ENCODE data around the gene SLC12A5. TPM values are rescaled to one million over a fixed set of nuclear protein-coding genes. Genes with fewer than 3 reads are reported as not detected.
A peak's percentile ranks its signal among the peaks of the same experiment; 100 is the strongest.

The SLC12A5 gene
- total and polyA plus RNA-seq, 9 of the 15 experiments (the other 6 are each of a cell fraction or from before 2014, with no cell fraction given) = 0.36 to 7.5 (median 2.1) TPM

GRCh38 chr20:45983279-45983743 is 45.7 kb upstream of the SLC12A5 start (continued):
- peak; percentile 64 for TF ChIP-seq CTBP1 (IDR thresholded peaks at IDR 0.05; ENCODE audit: borderline replicate concordance)
- TF ChIP-seq POU5F1 (IDR thresholded peaks at IDR 0.05; ENCODE audit: borderline replicate concordance, low read depth, low read length, partially characterized antibody) = no peak
- TF ChIP-seq ZNF57 (CRISPR knock-in tag; IDR thresholded peaks at IDR 0.05) = no peak
- no peak for TF ChIP-seq HNRNPUL1 (IDR thresholded peaks at IDR 0.05; ENCODE audit: low read length)
- no peak for TF ChIP-seq NCOA2 (IDR thresholded peaks at IDR 0.05; ENCODE audit: partially characterized antibody in 2 of 2)
- TF ChIP-seq FOXM1 (IDR thresholded peaks at IDR 0.05; ENCODE audit: low read depth) = peak; percentile 33; the same call in 1 of the 2 replicates
- no peak for TF ChIP-seq FOXM1 (CRISPR knock-in tag; IDR thresholded peaks at IDR 0.05; ENCODE audit: low read depth)
- TF ChIP-seq RCOR1 (IDR thresholded peaks at IDR 0.05; ENCODE audit: borderline replicate concordance in 1 of 2, low read depth in 2 of 2, low read length in 2 of 2) = peak; percentile 25 to 76; a peak in 3 of 4 replicates
- TF ChIP-seq SMARCA4 (IDR thresholded peaks at IDR 0.05) = peak; percentile 79
- TF ChIP-seq ZNF174 (CRISPR knock-in tag; IDR thresholded peaks at IDR 0.05) = no peak
- TF ChIP-seq, protein P1, sequence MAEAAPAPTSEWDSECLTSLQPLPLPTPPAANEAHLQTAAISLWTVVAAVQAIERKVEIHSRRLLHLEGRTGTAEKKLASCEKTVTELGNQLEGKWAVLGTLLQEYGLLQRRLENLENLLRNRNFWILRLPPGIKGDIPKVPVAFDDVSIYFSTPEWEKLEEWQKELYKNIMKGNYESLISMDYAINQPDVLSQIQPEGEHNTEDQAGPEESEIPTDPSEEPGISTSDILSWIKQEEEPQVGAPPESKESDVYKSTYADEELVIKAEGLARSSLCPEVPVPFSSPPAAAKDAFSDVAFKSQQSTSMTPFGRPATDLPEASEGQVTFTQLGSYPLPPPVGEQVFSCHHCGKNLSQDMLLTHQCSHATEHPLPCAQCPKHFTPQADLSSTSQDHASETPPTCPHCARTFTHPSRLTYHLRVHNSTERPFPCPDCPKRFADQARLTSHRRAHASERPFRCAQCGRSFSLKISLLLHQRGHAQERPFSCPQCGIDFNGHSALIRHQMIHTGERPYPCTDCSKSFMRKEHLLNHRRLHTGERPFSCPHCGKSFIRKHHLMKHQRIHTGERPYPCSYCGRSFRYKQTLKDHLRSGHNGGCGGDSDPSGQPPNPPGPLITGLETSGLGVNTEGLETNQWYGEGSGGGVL (CRISPR knock-in tag; IDR thresholded peaks at IDR 0.05) = no peak
- no peak for TF ChIP-seq SLC30A9 (CRISPR knock-in tag; IDR thresholded peaks at IDR 0.05)
- TF ChIP-seq, protein P2, sequence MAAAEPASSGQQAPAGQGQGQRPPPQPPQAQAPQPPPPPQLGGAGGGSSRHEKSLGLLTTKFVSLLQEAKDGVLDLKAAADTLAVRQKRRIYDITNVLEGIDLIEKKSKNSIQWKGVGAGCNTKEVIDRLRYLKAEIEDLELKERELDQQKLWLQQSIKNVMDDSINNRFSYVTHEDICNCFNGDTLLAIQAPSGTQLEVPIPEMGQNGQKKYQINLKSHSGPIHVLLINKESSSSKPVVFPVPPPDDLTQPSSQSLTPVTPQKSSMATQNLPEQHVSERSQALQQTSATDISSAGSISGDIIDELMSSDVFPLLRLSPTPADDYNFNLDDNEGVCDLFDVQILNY (CRISPR knock-in tag; IDR thresholded peaks at IDR 0.05) = no peak
- peak in 1 of 2 experiments; percentile 67; a peak in 2 of 4 replicates for TF ChIP-seq MNT (conservative IDR thresholded peaks at IDR 0.05)
- no peak for TF ChIP-seq ZNF253 (CRISPR knock-in tag; conservative IDR thresholded peaks at IDR 0.05)
- TF ChIP-seq MLX (CRISPR knock-in tag; conservative IDR thresholded peaks at IDR 0.05) = no peak
- TF ChIP-seq NCOR1 (IDR thresholded peaks at IDR 0.05) = peak; percentile 23; the same call in 1 of the 2 replicates
- TF ChIP-seq, protein P3, sequence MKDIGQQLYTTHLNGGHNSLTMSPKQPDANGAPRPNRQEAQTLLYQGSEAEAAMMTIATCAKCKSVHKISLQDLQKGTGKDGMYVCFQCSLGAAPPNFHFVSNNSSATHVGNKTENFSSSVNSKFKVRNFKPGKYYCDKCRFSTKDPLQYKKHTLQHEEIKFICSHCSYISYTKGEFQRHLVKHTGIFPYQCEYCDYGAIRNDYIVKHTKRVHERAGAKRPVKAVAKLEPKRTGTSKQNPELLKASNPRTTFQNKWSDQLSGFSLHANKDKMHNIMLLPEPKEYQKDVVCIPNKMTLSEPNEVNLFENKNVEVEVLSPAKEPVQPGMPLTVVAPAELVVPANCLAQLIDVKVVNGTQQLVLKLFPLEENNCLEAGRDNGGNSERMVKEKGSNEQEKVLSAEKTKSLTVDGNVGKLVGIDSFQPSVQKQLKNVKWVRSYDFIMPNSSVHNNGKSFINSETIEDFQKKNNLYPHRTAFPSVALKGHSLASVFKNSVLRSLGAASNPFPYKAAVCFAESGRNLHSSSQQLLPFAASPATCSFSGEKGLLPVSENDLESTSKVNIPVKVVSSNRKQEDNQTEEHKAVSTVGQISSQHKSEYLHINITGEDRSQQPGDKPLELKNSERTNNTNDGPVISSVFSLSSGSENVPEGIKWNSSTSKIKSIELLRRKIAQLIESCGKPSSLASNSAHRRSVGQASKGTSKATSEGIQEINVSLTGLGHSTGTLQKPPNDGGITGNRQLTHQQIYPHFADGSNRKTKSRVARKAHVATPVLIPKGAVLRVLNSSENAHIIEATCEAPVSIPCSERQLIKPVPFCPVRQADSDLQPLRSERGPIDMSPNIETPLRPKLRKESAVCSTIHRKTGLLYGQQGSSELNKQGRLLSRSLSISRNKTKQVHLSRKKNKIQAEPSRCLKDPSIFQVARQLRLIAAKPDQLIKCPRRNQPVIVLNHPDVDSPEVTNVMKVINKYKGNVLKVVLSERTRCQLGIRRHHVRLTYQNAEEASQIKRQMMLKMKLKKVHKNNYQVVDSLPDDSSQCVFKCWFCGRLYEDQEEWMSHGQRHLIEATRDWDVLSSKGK (CRISPR knock-in tag; IDR thresholded peaks at IDR 0.05) = no peak
- no peak for TF ChIP-seq TAF15 (IDR thresholded peaks at IDR 0.05; ENCODE audit: low read depth, low read length)
- TF ChIP-seq TOE1 (IDR thresholded peaks at IDR 0.05; ENCODE audit: borderline replicate concordance) = peak; percentile 67
- TF ChIP-seq TOE1 (CRISPR knock-in tag; IDR thresholded peaks at IDR 0.05; ENCODE audit: borderline replicate concordance, low read depth) = no peak

Data from K562 (cell line).